ENCODE data around the gene NME2.
A peak's percentile ranks its signal among the peaks of the same experiment; 100 is the strongest.
"Not testable (repeated sequence)": the region's sequence is repeated elsewhere in the genome, so short reads cannot be mapped to it uniquely, and the experiment has no call there.

NME2 gene

DNA sequence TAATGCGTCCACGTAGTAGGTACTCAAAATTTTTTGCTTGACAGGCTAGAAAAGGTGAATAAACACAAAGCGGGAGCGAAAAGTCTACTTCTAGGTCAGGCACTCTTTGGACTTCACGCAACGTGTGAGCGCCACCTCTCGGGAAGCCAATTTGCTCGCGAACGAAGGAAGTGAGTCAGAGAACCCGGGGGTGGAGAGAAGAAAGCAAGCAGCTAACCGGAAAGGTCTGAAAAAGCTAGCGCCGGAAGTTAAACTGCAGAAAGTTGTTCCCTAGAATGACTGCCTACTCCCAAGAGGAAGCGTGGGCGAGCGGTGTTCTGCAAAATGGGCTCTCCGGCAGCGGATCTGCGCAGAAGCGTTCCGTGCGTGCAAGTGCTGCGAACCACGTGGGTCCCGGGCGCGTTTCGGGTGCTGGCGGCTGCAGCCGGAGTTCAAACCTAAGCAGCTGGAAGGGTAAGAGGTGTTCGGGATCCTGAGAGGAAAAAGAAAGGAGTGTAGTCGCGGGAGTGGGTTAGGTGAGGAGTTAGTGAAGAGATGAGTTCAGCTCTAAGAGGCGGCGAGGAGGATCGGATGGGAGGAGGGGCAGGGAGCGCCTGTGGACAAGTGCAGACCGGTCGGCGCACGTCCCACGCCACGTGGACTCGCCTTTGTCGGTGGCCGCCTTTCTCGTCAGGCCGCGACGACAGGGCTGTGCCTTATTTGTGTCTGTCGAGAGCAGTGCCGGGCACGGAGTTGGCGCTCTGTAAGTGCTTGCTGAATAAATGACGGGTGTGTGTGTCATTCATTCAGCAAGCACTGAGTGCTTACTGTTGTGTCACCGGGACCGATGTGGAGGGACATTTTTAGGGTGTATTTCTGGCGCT lies 12.8 kb upstream of the NME2 start, which contains the start of gene NME1:
NME1 (plus strand) TSS at position 350 of the 863 bp plus-strand sequence. CDS start 2,096 bp downstream, outside the sequence.
- peak; percentile 99 for DNase-seq

DNA sequence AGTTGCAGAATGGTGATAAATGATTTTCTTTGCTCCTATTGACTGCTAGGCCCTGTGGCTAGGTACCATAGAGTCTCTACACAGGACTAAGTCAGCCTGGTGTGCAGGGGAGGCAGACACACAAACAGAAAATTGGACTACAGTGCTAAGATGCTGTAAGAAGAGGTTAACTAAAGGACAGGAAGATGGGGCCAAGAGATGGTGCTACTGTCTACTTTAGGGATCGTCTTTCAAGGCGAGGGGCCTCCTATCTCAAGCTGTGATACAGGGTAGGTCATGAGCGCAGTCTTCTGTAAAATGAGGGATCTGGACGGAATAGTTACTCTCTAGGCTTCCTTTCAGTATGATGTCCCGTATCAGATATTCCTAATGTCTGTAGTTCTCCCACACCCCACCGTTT lies 12.0 kb upstream of the NME2 start:
- DNase-seq: no peak

DNA sequence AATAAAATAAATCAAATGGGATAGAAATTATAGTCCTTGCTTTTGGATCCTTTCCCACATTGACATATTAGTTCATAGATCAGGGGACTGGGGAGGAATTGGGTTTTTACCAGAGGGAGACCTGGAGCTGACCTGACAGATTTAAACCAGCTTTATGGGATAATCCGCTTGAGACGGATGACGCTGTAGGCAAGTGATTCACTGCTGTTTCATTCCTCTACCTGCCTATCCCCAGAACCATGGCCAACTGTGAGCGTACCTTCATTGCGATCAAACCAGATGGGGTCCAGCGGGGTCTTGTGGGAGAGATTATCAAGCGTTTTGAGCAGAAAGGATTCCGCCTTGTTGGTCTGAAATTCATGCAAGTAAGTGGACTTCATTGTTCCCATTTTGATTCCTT lies 10.8 kb upstream of the NME2 start:
- no peak for DNase-seq

DNA sequence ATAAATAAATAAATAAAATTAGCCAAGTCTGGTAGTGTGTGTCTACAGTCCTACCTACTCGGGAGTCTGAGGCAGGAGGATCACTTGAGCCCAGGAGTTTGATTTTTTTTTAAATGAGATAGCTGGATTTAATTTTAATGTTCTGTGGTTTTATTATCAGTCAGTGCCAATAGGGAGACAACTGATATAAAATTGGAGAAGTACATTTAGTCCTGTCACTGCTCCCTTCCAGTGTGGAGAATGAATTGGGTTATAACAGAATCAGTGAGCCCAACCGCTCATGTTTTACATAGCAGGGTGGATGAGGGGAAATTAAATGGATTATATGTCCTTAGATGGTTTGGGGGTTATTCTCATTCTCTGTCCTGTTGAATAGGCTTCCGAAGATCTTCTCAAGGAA lies 6.6 kb upstream of the NME2 start:
- no peak for DNase-seq

DNA sequence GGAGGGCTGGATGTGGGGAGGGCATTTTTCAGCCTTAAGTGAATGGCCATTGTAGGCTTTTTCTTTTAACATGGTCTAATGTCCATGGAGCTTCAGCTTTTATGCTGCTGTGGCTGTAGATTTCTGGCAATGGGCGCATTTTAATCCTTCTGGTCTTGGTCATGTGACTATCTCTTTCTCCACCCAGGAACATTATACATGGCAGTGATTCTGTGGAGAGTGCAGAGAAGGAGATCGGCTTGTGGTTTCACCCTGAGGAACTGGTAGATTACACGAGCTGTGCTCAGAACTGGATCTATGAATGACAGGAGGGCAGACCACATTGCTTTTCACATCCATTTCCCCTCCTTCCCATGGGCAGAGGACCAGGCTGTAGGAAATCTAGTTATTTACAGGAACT lies 4.7 kb upstream of the NME2 start:
- no peak for DNase-seq

DNA sequence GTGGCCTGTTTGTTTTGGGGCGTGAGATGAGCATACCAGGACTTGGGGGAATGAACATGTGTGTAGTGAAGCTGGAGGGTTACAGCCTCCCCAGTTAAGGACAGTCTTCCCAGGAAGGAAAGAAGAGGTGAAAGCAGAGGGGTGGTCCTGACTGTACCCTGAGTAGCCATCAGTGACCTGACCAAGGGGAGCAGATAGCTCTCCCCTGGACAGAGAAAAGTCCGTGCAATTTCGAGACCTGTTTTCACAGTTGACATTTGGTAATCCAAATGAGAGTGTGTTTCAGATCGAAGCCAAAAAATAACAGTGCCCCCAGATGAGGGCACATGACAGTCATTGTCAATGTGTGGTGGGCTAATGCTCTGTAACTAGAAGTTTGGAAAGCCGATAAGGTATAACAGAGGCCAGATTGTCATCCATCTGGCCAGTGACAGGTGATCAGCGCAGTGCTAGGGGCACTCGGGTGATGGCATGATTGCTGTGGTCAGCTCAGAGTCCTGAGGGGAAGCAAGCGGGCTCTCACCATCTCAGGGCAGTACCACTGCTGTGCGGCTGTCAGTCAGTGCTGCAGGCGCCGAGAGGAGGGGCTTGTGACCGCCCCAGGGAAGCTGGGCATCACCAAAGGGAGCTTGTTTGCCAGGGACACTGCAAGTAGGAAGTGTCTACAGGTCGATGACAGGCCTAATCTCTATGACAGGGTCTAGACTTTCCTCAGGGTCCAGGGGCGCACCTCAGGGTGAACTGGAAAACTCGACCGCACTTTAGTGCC lies 1.1 kb upstream of the NME2 start:
- DNase-seq: no peak

DNA sequence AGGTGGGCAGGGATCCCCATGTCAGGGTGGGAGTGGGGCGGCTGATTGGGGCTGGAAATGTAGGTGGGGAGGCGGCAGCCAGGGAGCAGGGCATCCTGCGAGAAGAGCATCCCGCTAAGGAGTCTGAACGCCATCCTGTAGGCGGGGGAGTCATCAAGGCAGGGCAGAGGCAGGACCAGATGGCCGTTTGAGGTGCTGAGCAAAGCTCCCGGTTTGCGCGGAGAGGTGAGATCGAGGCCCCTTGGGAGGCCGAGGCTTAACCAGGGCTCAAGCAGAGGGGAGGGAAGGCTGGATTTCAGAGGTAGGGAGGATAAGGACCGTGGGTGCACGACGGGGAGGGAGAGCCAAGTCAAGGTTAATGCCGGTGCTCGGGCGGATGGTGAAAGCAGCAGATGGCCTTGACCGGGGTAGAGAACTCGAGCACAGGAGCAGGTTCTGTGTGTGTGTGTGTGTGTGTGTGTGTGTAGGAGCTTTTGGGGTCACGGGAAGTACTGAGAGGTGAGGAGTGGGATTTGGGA lies 472 bp upstream of the NME2 start:
- DNase-seq: no peak

DNA sequence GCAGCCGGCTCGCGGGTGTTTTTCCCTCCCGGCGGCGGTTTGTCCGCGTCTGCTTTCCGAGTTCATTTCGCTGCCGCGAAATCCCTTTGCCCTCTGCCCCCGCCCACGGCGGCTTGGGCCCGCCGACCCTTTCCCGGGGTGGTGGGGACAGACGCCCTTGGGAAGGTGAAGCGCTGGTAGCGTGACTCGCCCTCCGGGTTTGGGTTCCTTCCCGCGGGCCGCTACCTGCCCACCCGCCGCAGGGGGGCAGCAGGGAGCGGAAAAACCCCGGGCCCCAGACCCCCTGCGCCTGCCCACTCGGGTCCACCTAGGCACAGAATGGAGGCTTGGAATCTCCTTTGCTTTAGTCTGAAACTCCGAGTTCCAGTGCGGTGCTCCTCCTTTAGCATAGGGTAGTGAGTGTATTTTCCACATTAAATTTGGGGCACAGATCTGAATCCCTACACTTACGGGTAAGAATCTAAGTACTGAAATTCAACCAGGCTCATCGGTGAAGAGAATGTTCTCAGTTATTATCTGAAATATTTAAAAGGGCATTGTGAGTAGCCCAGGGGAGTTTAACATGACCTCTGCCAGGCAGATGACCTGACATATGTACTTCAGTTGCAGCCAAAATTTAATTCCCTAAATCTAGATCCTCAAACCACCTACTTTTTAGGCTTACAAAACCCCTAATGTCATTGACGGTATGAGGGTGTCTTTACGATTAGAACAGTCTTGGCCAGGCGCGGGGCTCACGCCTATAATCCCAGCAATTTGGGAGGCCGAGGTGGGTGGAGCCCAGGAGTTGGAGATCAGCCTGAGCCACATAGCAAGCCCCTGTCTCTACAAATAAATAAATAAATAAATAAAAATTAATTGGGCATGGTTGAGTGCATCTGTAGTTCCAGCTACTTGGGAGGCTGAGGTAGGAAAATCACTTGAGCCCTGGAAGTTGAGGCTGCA lies 1.0 kb downstream of the NME2 start:
- DNase-seq: peak; percentile 38

DNA sequence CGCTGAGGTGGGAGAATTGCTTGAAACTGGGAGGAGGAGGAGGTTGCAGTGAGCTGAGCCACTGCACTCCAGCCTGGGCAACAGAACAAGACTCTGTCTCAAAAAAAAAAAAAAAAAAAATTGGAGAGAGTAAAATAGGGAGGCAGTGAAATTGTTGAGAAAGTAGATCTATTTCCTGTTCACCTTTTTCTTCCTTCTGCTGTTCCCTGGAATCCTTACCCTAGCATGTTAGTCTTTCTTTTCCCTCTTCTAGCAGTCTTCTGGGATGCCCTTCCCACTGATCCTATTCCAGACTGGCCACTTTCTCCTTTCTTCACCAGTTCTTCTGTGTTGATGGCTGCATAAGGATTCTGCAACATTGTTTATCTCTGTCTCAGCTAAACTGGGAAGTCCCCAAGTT lies 3.1 kb downstream of the NME2 start:
- DNase-seq: no peak

DNA sequence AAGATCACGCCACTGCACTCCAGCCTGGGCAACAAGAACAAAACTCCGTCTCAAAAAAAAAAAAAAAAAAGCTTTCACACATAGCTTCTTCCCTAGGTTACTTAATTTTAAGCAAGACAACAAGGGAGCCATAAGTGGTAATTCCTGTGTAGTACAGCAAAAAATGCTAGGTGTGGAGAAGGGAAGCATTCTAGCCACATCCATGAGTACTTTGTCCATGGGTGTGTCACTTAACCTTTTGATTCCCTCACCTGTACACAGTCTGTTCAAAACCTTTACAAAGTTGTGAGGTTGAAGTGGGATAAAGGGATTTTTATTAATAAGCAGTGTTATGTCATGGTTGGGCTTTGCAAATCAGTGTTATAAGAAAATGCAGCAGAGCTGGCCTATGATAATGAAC lies 4.5 kb downstream of the NME2 start:
- no peak for DNase-seq

DNA sequence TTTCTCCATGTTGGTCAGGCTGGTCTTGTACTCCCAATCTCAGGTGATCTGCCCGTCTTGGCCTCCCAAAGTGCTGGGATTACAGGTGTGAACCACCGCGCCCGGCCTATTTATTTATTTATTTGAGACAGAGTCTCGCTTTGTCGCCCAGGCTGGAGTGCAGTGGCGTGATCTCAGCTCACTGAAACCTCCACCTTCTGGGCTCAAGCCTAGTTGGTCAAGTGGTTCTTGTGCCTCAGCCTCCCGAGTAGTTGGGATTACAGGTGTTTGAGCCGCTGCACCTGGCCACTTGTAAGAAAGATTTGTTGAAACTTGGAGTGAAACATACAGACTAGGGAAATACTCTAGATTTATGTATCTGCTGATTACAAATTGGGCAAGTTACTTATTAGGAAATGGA lies 5.8 kb downstream of the NME2 start:
- DNase-seq: not testable (repeated sequence)

DNA sequence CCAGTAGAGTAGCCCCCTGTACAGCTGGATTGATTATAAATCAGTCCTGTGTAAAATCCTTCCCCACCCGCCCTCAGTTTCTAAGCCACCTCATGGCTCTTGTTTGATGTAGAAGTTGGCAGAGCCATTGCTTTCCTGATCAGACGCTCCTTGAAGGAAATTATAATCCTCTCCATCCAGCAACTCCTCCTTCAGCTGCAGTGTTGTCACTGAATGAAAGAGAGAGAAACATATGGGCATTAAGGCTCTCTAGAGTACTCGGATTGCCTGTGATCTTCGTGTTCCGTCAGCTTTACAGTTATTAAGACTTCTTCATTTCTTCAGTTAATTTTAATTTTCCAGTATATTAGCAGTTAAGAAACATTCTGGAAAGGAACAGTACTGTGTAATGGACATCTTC lies 14.3 kb downstream of the NME2 start:
- no peak for DNase-seq

DNA sequence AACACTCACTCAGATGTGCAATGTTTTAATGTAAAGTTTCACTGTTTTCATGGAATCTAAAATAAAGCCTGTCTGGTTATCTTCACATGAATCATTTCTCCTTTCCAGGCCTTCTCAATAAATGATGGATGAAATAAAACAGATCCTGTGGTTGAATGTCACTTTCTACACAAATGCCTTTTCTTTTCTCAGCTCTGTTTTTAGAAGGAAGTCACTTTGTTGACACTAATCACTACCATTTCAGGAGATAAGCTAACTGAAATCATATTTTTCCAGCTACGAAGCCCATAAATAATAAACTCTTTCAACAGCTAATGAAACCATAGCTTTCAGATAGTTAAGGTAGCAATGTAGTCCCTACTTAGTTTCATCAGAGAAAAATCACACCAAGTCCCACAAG lies 17.9 kb downstream of the NME2 start:
- no peak for DNase-seq

DNA sequence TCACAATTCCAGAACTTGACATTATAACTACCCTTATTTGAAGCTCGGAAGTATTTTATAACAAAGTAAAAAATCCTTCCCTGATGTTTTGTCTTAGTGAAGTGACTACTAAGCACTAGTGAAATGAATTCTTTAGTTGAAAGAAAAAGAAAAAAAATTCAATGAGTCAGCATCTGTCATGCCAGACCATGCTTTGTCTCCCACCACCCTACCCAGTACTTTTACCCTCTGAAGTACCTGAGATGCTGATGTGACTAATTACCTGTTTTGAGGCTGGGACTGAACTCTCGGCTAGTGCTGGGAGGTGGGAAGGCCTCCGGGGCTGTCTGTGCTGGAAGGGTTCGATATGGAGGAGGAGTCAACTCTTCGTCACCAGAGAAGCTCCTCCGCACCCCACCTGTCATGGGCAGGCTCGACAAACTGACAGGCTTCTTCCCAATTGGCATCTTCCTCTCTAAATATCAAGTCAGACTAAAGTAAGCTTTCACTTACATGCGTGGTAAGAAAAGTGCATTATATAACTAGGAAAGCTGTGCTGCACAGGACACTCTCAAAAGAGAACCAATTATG lies 19.6 kb downstream of the NME2 start:
- no peak for DNase-seq

DNA sequence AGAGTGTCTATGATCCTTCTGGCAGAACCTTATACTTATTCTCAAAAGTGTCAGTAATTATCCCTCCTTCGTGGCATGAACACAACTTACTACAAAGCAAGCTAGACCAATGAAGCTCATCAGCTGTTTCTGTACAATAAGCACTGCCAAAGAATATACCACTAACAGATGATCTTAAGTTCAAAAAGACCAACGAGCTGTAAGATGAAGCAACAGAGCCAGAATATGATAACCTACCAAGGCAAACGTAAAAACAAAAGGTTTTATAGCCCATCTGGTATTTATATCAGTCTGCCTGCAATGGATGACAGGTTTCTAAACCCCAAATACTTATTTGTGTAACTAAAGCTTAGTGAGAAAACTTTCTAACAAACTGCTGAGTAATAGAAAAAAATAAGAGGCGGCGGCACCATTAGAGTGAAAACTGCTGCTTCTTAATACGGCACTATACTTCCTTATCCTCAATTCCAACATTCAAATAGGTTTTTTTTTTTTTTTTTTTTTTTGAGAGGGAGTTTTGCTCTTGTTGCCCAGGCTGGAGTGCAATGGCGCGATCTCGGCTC lies 22.1 kb downstream of the NME2 start:
- DNase-seq: no peak

DNA sequence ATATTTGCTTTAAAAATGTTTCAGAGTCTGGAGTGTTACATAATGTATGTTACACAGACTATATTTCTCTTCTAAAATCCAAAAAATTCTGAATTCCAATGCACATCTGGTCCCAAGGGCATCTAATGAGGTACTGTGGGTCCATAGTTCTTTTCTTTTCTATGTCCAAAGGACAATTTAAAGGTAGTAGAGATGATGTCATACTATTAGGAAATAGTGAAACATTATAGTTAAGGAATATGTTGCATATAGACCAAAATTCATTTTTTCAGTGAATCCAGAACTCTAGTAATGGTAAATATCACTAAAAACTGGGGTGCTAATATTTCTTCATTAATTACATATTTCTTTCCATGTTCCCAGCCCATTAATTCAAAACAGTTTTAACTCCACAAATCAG lies 23.0 kb downstream of the NME2 start:
- no peak for DNase-seq

DNA sequence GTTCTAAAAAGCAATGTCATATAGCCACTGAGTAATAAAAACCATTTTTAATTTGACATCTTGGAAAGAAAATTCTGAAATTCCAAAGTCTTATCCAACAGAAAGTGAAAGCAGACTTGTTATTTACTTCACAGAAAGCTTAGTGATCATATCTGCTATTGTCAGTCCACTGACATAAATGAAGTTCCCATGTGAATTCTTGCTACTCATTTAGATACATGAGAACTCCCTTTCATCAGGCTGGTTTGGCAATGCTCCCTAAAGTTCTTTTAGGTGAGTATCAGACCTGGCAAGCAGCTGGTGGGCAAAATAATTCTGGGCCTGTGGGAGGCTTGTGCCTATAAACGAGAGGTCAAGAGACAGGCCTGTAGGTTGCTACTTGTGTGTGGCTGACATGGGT lies 23.4 kb downstream of the NME2 start:
- DNase-seq: no peak

DNA sequence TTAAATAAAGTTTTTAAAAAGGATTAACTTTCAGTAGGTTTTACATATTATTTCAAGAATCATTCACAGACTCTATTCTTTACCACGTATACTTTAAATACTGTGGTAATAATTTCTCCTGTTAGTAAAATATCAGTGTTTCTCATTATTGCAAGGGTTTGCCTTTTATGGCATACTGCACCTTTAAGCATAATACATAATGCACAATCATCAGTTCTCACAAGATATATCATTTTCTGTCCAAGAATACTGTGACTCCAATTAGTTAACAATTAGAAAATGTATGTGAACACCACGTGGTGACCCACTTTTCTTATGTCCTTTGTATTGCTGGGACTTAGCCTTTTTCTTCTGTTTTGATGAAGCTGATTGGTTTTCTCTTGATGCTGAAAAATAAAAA lies 25.7 kb downstream of the NME2 start:
- no peak for DNase-seq

DNA sequence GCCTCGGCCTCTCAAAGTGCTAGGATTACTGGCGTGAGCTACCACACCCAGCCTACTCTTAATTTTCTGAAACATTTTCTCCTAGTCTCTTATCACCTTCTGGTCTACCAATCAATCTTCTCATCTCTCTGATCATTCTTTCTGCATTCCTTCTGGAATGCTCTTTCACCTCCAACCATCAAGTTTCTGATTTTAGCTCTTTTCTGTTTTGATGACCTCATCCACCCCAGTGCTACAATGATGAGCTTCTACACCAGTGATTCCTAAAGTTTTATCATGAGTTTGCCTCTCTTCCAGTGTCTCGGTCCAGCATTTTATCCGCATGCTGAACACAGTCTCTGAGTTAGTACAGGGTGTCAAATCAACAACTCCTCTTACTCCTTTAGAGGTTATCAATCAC lies 31.5 kb downstream of the NME2 start:
- DNase-seq: no peak

DNA sequence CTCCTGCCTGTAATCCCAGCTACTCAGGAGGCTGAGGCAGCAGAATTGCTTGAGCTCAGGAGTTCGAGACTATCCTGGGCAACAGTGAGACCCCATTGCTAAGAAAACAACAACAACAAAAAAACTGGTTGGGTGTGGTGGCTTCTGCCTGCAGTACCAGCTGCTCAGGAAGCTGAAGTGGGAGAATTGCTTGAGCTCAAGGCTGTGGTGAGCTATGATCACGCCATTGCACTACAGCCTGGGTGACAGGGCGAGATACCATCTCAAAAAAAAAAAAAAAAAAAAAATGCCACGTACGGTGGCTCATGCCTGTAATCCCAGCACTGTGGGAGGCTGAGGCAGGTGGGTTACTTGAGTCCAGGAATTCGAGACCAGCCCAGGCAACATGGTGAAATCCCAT lies 34.1 kb downstream of the NME2 start:
- no peak for DNase-seq

DNA sequence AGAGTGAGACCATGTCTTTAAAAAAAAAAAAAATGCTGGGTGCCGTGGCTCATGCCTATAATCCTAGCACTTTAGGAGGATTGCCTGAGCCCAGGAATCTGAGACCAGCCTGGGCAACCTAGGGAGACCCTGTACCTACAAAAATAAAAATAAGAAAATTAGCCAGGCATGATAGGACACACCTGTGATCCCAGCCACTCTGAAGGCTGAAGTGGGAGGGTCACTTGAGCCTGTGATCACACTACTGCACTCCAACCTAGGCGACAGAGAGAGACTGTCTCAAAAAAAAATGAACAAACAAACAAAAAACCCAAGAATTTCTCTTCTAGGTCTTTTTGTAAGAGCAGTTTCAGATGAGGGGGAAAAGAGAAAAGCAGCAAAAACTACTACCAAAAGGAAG lies 34.6 kb downstream of the NME2 start:
- no peak for DNase-seq

DNA sequence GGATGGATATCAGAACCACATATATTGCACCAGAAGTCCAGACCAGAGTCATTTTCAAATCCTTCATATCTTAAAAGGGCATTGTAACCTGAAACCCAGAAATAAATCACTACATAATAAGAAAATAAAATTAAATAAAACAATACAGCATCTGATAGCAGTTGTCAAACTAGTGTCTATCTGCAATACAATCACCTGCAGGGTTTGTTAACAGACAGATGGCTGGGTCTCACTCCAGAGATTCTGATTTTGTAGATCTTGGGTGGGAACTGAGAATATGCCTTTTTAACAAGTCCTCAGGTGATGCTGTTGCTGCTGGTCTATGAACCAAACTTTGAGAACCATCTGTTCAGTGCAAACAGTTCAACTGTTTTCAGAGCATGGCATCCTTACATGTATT lies 37.6 kb downstream of the NME2 start:
- DNase-seq: no peak

Measured in NCI-H1694 treated with DMSO at 0.1 percent for 48 hours (cell line).